ENCODE data around the gene CRYBA1. TPM values are rescaled to one million over a fixed set of nuclear protein-coding genes. Genes with fewer than 3 reads are reported as not detected.
"Not testable (repeated sequence)": the region's sequence is repeated elsewhere in the genome, so short reads cannot be mapped to it uniquely, and the experiment has no call there.

The CRYBA1 gene
- total RNA-seq, 2 donors from 2014 or later, result not detected

GRCh38 chr17:29257756-29258155 lies 11.1 kb downstream of the CRYBA1 start:
- ATAC-seq (no peak), DNase-seq (no peak)
- intact Hi-C loops (cut with DNase I, micrococcal nuclease), result no loop called here

DNA sequence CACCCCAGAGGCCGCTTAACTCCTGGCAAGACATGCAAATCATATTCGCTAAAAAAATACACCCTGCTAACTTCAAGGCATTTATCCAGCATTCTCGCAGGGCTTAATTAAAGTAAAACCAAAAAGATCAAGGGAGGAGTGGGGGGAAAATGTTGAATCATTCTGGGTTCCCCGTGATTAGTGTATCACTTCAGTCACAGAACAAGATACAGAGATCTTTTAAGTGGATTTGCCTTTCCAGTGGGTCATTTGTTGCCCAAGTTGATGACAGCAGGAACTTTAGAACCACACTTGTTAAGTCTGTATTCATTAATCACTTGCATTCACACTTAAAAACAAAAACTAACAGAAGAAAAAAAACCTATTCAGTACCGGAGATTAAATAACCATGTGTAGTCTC lies 17.3 kb downstream of the CRYBA1 start:
- intact Hi-C loops (cut with DNase I, micrococcal nuclease), result no loop called here
- ATAC-seq (no peak), DNase-seq (no peak)

DNA sequence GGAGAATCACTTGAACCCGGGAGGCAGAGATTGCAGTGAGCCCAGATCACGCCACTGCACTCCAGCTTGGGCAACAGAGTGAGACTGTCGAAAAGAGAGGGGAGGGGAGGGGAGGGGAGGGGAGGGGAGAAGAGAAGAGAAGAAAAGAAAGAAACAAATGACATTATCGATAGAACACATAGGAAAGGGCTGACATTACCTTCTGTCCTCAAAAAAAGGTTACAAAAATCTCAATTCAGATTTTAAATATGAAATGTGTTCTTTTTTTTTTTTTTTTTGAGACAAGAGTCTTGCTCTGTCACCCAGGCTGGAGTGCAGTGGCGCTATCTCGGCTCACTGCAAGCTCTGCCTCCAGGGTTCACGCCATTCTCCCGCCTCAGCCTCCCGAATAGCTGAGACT lies 25.3 kb downstream of the CRYBA1 start:
- intact Hi-C loops (cut with DNase I, micrococcal nuclease); ATAC-seq; DNase-seq: not testable (repeated sequence)

DNA sequence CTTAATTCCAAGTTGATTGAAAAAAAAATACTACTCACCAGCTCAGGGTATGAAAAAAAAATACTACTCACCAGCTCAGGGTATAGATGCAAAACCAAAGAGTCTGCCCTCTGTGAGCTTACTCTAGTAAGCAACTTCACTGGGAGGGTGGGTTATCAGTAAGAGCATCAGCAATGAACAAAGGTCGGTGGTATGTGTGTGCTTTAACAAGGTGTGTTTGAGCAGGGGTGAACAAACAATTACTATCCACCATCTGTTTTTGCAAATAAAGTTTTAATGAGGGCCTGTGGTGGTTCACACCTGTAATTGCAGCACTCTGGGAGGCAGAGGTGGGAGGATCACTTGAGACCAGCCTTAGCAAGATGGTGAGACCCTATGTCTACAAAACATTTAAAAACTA lies 27.3 kb downstream of the CRYBA1 start:
- intact Hi-C loops (cut with DNase I, micrococcal nuclease), result no loop called here
- DNase-seq (no peak), ATAC-seq (peak; percentile 74)

DNA sequence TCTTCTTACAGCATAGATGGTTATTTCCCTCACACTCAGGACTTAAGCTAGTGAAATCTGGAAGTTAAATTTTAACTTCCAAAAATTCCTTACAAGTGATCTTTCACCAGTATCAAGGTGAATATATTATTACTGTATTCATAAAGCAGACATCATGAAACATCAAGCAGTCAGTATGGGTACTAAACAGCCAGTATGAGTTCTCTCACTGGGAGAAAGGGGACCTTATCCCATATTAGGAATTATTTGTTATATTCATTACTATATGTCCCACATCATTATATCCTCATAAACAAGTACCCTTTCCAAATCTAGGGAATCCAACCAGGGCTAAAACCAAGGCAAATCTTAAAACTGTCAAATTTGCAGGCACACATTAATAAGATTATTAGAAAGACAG lies 32.0 kb downstream of the CRYBA1 start:
- intact Hi-C loops (cut with DNase I, micrococcal nuclease), result no loop called here
- no peak for DNase-seq
- ATAC-seq, result no peak

- DNase-seq (no peak), ATAC-seq (no peak)
- intact Hi-C loops (cut with DNase I, micrococcal nuclease), result no loop called here
Observed at GRCh38 chr17:29279397-29280070, 32.9 kb downstream of the CRYBA1 start.

DNA sequence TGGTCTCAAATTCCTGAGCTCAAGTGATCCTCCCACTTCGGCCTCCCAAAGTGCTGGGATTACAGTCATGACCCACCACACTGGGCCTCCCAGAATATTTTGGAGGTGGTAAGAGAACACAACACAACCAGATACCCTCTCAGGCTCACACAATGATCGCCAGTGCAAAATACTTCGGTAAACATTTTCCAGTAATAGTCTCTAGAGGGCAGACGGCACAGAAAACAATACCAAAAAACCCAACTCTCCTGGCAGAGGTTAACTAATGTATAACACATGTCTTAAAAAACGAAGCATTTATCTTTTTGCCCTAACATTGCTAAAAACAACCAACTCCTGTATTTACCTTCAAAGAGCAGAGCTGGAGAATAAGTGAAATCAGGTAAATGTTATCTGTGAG lies 36.8 kb downstream of the CRYBA1 start:
- intact Hi-C loops (cut with DNase I, micrococcal nuclease), result no loop called here
- ATAC-seq (no peak), DNase-seq (no peak)

GRCh38 chr17:29283961-29284360 lies 37.3 kb downstream of the CRYBA1 start:
- intact Hi-C loops (cut with DNase I, micrococcal nuclease), result no loop called here
- ATAC-seq (no peak), DNase-seq (no peak)

DNA sequence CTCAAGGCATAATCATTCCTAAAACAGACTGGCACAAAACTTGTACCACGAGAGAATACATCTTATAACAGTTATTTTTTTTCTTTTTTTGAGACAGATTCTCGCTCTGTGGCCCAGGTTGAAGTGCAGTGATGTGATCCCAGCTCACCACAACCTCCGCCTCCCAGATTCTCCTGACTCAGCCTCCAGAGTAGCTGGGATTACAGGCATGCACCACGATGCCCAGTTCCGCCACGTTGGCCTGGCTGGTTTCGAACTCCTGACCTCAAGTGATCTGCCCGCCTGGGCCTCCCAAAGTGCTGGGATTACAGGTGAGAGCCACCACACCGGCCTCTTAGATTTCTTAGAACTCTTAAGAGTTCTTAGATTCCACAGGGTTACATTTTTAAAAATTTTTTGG lies 43.2 kb downstream of the CRYBA1 start:
- no peak for ATAC-seq
- intact Hi-C loops (cut with DNase I, micrococcal nuclease), result loop anchor here in 1 of 2 donors (5.0 kb wide), 1 partner anchor 143 kb away; no protein-coding TSS in a partner anchor
- DNase-seq, result no peak

GRCh38 chr17:29291163-29291752 lies 44.6 kb downstream of the CRYBA1 start:
- intact Hi-C loops (cut with DNase I, micrococcal nuclease), result loop anchor here in 1 of 2 donors (5.0 kb wide), 1 partner anchor 144 kb away; no protein-coding TSS in a partner anchor
- ATAC-seq (no peak), DNase-seq (no peak)

GRCh38 chr17:29292071-29292991 lies 45.7 kb downstream of the CRYBA1 start:
- ATAC-seq (peak; percentile 20), DNase-seq (peak; percentile 65 to 77)
- intact Hi-C loops (cut with DNase I, micrococcal nuclease), result loop anchor here in 1 of 2 donors (5.0 kb wide), 1 partner anchor 145 kb away; no protein-coding TSS in a partner anchor

GRCh38 chr17:29292992-29293889 lies 46.6 kb downstream of the CRYBA1 start:
- ATAC-seq (peak; percentile 44), DNase-seq (peak; percentile 60 to 76)
- intact Hi-C loops (cut with DNase I, micrococcal nuclease), result loop anchor here in 1 of 2 donors (5.0 kb wide), 1 partner anchor 146 kb away; no protein-coding TSS in a partner anchor

GRCh38 chr17:29293890-29294579 lies 47.4 kb downstream of the CRYBA1 start, which contains the start of gene NUFIP2:
NUFIP2 (minus strand) TSS chr17:29294148; CDS start chr17:29294059, 89 bp downstream.
- ATAC-seq (peak; percentile 87), DNase-seq (peak; percentile 99)
- intact Hi-C loops (cut with DNase I, micrococcal nuclease), result loop anchor here in 1 of 2 donors (5.0 kb wide), 1 partner anchor 147 kb away; no protein-coding TSS in a partner anchor

GRCh38 chr17:29294580-29294900 lies 47.9 kb downstream of the CRYBA1 start:
- DNase-seq (no peak), ATAC-seq (no peak)
- intact Hi-C loops (cut with DNase I, micrococcal nuclease), result loop anchor here in 1 of 2 donors (5.0 kb wide), 1 partner anchor 147 kb away; no protein-coding TSS in a partner anchor

DNA sequence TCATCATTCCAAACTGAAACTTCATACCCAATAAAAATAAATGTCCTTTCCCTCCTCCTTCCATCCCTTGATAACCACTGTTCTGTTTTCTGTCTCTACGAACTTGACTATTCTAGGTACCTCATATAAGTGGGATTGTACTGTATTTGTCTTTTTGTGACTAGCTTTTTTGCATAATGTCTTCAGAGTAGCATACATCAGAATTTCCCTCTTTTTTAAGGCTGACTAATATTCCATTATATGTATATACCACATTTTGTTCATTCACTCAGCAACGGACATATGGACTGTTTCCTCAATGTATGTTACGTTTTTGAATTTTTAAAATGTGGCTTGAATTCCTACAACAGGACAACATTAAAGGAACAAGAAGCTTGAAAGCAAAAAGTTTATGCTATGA lies 48.8 kb downstream of the CRYBA1 start:
- ATAC-seq, result no peak
- no peak for DNase-seq
- intact Hi-C loops (cut with DNase I, micrococcal nuclease), result no loop called here

- DNase-seq (no peak), ATAC-seq (no peak)
- intact Hi-C loops (cut with DNase I, micrococcal nuclease), result no loop called here
Observed at GRCh38 chr17:29299031-29299430, 52.4 kb downstream of the CRYBA1 start.

DNA sequence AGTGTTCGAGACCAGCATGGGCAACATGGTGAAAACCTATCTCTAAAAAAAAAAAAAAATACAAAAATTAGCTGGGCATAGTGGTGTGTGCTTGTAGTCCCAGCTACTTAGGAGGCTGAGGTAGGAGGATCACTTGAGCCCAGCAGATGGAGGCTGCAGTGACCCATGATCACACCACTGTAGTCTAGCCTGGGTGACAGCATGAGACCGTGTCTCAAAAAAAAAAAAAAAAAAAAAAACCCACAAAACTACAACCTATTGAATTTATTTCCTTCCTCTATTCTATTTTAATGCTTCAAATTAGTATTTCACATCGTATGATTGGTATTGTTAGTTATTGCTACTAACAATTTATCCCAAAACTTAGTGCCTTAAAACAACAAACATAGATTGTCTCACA lies 56.7 kb downstream of the CRYBA1 start:
- intact Hi-C loops (cut with DNase I, micrococcal nuclease), result no loop called here
- ATAC-seq (no peak), DNase-seq (no peak)
